HG03457 (cell line): Measurements from ENCODE around the gene INO80.

ENCODE experiments used
- ATAC-seq: cut with Tn5 transposase; IDR thresholded peaks from one replicate; pipeline ENCODE4 v1.9.1; 2021; ENCODE audit warnings: moderate number of reproducible peaks; ENCODE audit not compliant: unreplicated experiment

The INO80 gene

GRCh38 chr15:40932649-40933516 is 183.2 kb downstream of the INO80 start:
- ATAC-seq: no peak

- no peak for ATAC-seq
Measured at GRCh38 chr15:40932156-40932555, 183.9 kb downstream of the INO80 start.

- no peak for ATAC-seq
Measured at GRCh38 chr15:40931300-40932142, 184.6 kb downstream of the INO80 start.

GRCh38 chr15:40930430-40931299 is 185.4 kb downstream of the INO80 start:
- ATAC-seq: no peak

GRCh38 chr15:40929660-40930429 is 186.2 kb downstream of the INO80 start:
- no peak for ATAC-seq
